ENCODE results near the gene CATSPER3.

CATSPER3 gene

GRCh38 chr5:135046661-135047346 lies 79.1 kb downstream of the CATSPER3 start:
- Histone ChIP-seq H3K4me1 (ENCODE audit: control insufficient read depth, insufficient read depth, low read length) (no peaks in the 10 kb centered on the region), H3K4me3 (ENCODE audit: low read depth, low read length) (no peak overlapping the region), H3K36me3 (ENCODE audit: control insufficient read depth, insufficient read depth, low read length) (no peaks in the 10 kb centered on the region), H3K9me3 (ENCODE audit: control insufficient read depth, insufficient read depth, low read length) (no peaks in the 10 kb centered on the region), H3K27ac (ENCODE audit: low read depth, low read length) (no peak overlapping the region), H3K27me3 (ENCODE audit: control insufficient read depth, insufficient read depth, low read length) (peaks cover 99% of the 10 kb centered on the region), H3K9ac (ENCODE audit: low read depth, low read length) (no peak overlapping the region)

- H3K4me3 ChIP-seq (ENCODE audit: low read depth, low read length), result no peak overlapping the region
- peaks cover 99% of the 10 kb centered on the region for H3K27me3 ChIP-seq (ENCODE audit: control insufficient read depth, insufficient read depth, low read length)
- no peaks in the 10 kb centered on the region for H3K9me3 ChIP-seq (ENCODE audit: control insufficient read depth, insufficient read depth, low read length)
- H3K9ac ChIP-seq (ENCODE audit: low read depth, low read length), result no peak overlapping the region
- no peaks in the 10 kb centered on the region for H3K36me3 ChIP-seq (ENCODE audit: control insufficient read depth, insufficient read depth, low read length)
- no peak overlapping the region for H3K27ac ChIP-seq (ENCODE audit: low read depth, low read length)
- no peaks in the 10 kb centered on the region for H3K4me1 ChIP-seq (ENCODE audit: control insufficient read depth, insufficient read depth, low read length)
Measured at GRCh38 chr5:135047347-135047695, 79.6 kb downstream of the CATSPER3 start.

DNA sequence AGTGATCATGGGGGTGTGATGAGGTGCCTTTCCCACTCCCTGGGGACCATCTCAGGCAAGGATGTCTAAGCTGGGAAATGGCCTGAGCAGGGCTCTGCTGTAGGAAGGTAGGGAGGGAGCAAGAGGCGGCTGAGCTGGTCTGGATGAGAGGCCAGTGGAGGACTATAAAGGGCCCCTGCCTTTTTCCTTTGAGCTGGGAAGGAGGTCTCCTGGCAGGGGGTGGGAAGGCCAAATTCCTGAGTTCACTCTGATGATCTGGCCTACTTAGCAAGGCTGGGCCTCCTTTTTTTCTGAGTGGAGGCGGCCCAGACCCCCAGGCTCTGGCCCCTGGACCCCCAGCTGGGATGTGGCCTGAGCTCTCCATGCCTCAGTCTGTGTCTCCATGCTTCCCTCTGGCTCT lies 80.6 kb downstream of the CATSPER3 start:
- Histone ChIP-seq H3K9me3 (ENCODE audit: control insufficient read depth, insufficient read depth, low read length) (no peaks in the 10 kb centered on the region), H3K27me3 (ENCODE audit: control insufficient read depth, insufficient read depth, low read length) (peaks cover 99% of the 10 kb centered on the region), H3K4me1 (ENCODE audit: control insufficient read depth, insufficient read depth, low read length) (no peaks in the 10 kb centered on the region), H3K36me3 (ENCODE audit: control insufficient read depth, insufficient read depth, low read length) (no peaks in the 10 kb centered on the region), H3K4me3 (ENCODE audit: low read depth, low read length) (no peak overlapping the region), H3K27ac (ENCODE audit: low read depth, low read length) (no peak overlapping the region), H3K9ac (ENCODE audit: low read depth, low read length) (no peak overlapping the region)

DNA sequence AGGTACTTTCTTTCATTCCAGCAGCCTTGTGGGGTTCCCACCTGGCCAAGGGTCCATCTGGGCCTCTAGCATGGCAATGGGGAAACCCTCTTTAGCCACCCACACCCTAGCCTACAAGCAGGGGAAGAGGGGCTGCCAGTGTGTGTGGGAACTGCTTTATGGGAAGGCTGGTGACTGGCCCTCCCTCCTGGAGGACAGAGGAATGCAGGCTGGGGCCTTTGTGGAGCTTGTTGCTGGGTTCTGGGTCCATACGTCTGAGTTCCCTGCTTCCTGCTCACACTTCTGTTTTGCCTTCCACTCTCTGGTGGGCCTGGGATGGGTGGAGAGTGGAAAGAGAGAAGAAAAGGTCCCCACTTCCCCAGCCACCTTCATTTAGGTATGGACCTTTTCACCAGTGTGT lies 81.2 kb downstream of the CATSPER3 start:
- Histone ChIP-seq H3K27ac (ENCODE audit: low read depth, low read length) (no peak overlapping the region), H3K36me3 (ENCODE audit: control insufficient read depth, insufficient read depth, low read length) (no peaks in the 10 kb centered on the region), H3K27me3 (ENCODE audit: control insufficient read depth, insufficient read depth, low read length) (peaks cover 98% of the 10 kb centered on the region), H3K9me3 (ENCODE audit: control insufficient read depth, insufficient read depth, low read length) (no peaks in the 10 kb centered on the region), H3K4me1 (ENCODE audit: control insufficient read depth, insufficient read depth, low read length) (no peaks in the 10 kb centered on the region), H3K4me3 (ENCODE audit: low read depth, low read length) (no peak overlapping the region), H3K9ac (ENCODE audit: low read depth, low read length) (no peak overlapping the region)

DNA sequence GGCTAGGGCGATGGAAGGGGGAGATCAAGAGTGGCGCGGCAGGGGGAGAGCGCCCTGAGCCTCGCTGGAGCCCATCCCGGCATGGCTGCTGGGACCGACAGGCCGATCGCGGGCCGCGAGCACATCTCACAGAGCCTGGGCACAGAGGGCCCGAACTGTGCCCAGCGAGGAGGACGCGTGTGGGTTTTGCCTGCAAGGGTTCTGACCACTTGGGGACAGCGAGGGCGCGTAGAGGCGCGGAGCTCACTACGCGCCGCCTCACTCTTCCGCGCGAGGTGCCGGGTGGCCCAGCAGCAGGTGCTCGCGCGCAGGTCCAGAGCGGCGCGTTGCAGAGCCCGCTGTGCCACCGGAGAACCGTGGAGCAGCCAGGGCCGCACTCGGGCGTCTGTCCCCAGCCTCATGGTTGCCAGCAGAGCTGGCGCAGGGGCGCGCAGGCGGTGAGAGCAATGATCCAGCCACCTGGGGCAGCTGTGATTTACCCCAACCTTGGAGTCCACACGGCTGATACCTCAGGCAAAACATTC lies 82.6 kb downstream of the CATSPER3 start:
- H3K27me3 ChIP-seq (ENCODE audit: control insufficient read depth, insufficient read depth, low read length), result peaks cover 93% of the 10 kb centered on the region
- no peak overlapping the region for H3K27ac ChIP-seq (ENCODE audit: low read depth, low read length)
- no peaks in the 10 kb centered on the region for H3K9me3 ChIP-seq (ENCODE audit: control insufficient read depth, insufficient read depth, low read length)
- H3K9ac ChIP-seq (ENCODE audit: low read depth, low read length), result no peak overlapping the region
- no peaks in the 10 kb centered on the region for H3K36me3 ChIP-seq (ENCODE audit: control insufficient read depth, insufficient read depth, low read length)
- no peaks in the 10 kb centered on the region for H3K4me1 ChIP-seq (ENCODE audit: control insufficient read depth, insufficient read depth, low read length)
- H3K4me3 ChIP-seq (ENCODE audit: low read depth, low read length), result peak overlapping the region; percentile 62

DNA sequence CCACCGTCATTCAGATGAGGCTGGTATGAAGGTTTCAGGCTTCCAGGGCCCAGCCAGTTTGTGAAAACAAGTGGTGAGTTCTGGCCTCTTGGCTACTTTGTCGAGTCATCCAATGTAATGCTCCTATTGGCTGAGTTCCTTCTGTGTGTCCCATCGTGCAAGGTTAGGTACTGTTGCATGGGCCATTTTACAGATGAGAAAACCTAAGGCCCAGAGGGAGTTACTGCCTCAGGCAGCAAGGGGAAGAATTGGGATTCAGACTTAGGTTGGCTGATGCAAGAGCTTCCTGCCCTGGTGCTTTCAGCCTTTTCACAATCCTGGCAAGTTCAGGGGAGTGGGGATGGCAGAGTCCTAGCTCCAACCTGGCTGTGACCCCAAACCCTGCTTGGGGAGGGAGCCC lies 83.7 kb downstream of the CATSPER3 start:
- Histone ChIP-seq H3K4me1 (ENCODE audit: control insufficient read depth, insufficient read depth, low read length) (no peaks in the 10 kb centered on the region), H3K27me3 (ENCODE audit: control insufficient read depth, insufficient read depth, low read length) (peaks cover 92% of the 10 kb centered on the region), H3K9ac (ENCODE audit: low read depth, low read length) (no peak overlapping the region), H3K36me3 (ENCODE audit: control insufficient read depth, insufficient read depth, low read length) (no peaks in the 10 kb centered on the region), H3K9me3 (ENCODE audit: control insufficient read depth, insufficient read depth, low read length) (no peaks in the 10 kb centered on the region), H3K4me3 (ENCODE audit: low read depth, low read length) (no peak overlapping the region), H3K27ac (ENCODE audit: low read depth, low read length) (no peak overlapping the region)

DNA sequence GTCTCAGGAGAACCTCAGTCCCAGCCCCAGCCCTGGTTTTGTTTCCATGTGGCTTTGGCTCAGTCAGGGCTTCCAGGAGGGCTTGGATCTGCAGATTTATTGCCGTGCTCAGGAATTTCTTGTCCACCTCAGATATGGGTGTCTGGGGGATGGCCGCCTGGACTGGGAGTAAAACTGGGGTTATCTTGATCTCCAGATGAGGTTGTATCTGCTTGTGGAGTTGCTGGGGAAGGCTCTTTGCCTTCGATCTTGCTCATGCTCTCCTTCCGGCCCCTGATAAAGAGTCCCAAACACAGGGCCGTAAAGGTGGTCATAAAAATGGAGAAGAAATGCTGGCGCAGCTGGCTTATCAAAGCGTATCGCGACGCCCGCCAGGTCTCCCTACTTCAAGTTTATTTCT lies 84.2 kb downstream of the CATSPER3 start:
- Histone ChIP-seq H3K4me3 (ENCODE audit: low read depth, low read length) (no peak overlapping the region), H3K4me1 (ENCODE audit: control insufficient read depth, insufficient read depth, low read length) (no peaks in the 10 kb centered on the region), H3K27me3 (ENCODE audit: control insufficient read depth, insufficient read depth, low read length) (peaks cover 91% of the 10 kb centered on the region), H3K27ac (ENCODE audit: low read depth, low read length) (no peak overlapping the region), H3K9me3 (ENCODE audit: control insufficient read depth, insufficient read depth, low read length) (no peaks in the 10 kb centered on the region), H3K9ac (ENCODE audit: low read depth, low read length) (no peak overlapping the region), H3K36me3 (ENCODE audit: control insufficient read depth, insufficient read depth, low read length) (no peaks in the 10 kb centered on the region)

GRCh38 chr5:135052511-135053145 lies 84.9 kb downstream of the CATSPER3 start:
- no peaks in the 10 kb centered on the region for H3K4me1 ChIP-seq (ENCODE audit: control insufficient read depth, insufficient read depth, low read length)
- no peaks in the 10 kb centered on the region for H3K36me3 ChIP-seq (ENCODE audit: control insufficient read depth, insufficient read depth, low read length)
- peaks cover 84% of the 10 kb centered on the region for H3K27me3 ChIP-seq (ENCODE audit: control insufficient read depth, insufficient read depth, low read length)
- no peak overlapping the region for H3K9ac ChIP-seq (ENCODE audit: low read depth, low read length)
- H3K4me3 ChIP-seq (ENCODE audit: low read depth, low read length), result no peak overlapping the region
- H3K27ac ChIP-seq (ENCODE audit: low read depth, low read length), result no peak overlapping the region
- H3K9me3 ChIP-seq (ENCODE audit: control insufficient read depth, insufficient read depth, low read length), result no peaks in the 10 kb centered on the region

GRCh38 chr5:135053278-135053677 lies 85.6 kb downstream of the CATSPER3 start:
- H3K4me3 ChIP-seq (ENCODE audit: low read depth, low read length), result no peak overlapping the region
- no peaks in the 10 kb centered on the region for H3K4me1 ChIP-seq (ENCODE audit: control insufficient read depth, insufficient read depth, low read length)
- no peaks in the 10 kb centered on the region for H3K9me3 ChIP-seq (ENCODE audit: control insufficient read depth, insufficient read depth, low read length)
- H3K27me3 ChIP-seq (ENCODE audit: control insufficient read depth, insufficient read depth, low read length), result peaks cover 78% of the 10 kb centered on the region
- no peak overlapping the region for H3K9ac ChIP-seq (ENCODE audit: low read depth, low read length)
- H3K27ac ChIP-seq (ENCODE audit: low read depth, low read length), result no peak overlapping the region
- no peaks in the 10 kb centered on the region for H3K36me3 ChIP-seq (ENCODE audit: control insufficient read depth, insufficient read depth, low read length)

DNA sequence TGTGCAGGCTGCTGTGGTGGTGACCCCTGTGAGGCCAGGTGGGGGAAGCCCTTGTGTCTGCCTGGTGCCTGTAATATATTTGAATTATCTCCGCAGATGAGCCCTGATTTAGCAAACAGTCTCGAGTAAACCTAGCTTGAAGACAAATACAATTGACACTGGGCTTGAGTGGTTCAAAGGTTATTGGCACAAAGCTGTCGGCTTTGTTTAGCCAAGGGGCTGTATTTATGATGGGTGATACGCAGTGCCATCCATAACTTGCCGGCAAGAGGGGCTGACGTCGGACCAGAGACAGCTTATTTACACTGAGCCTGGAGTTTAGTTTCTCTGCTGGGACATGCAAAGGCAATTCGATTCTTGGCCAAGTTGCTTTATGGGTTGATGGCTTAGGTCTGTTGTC lies 86.3 kb downstream of the CATSPER3 start:
- no peaks in the 10 kb centered on the region for H3K4me1 ChIP-seq (ENCODE audit: control insufficient read depth, insufficient read depth, low read length)
- peaks cover 72% of the 10 kb centered on the region for H3K27me3 ChIP-seq (ENCODE audit: control insufficient read depth, insufficient read depth, low read length)
- H3K9ac ChIP-seq (ENCODE audit: low read depth, low read length), result no peak overlapping the region
- no peaks in the 10 kb centered on the region for H3K36me3 ChIP-seq (ENCODE audit: control insufficient read depth, insufficient read depth, low read length)
- no peak overlapping the region for H3K4me3 ChIP-seq (ENCODE audit: low read depth, low read length)
- no peak overlapping the region for H3K27ac ChIP-seq (ENCODE audit: low read depth, low read length)
- H3K9me3 ChIP-seq (ENCODE audit: control insufficient read depth, insufficient read depth, low read length), result no peaks in the 10 kb centered on the region

DNA sequence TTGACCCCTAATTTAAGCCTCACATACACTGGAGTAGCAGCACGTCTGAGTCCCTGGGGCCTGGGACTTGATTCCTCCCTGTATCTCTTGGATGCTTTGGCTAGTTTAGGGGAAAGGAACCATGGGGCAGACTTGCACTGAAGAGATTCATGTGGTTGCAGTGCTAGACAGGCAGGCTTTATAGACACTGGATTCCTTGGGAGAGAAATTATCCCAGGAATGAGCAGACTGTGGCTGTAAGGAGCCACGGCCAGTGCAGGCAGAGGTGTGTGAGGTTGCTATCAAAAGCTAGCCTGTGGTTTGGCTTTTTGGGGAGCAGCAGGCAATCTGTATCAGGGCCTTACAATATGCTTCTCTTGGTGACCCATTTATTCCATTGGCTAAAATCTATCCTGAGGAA lies 86.8 kb downstream of the CATSPER3 start:
- Histone ChIP-seq H3K27ac (ENCODE audit: low read depth, low read length) (no peak overlapping the region), H3K4me1 (ENCODE audit: control insufficient read depth, insufficient read depth, low read length) (no peaks in the 10 kb centered on the region), H3K36me3 (ENCODE audit: control insufficient read depth, insufficient read depth, low read length) (no peaks in the 10 kb centered on the region), H3K27me3 (ENCODE audit: control insufficient read depth, insufficient read depth, low read length) (peaks cover 68% of the 10 kb centered on the region), H3K9me3 (ENCODE audit: control insufficient read depth, insufficient read depth, low read length) (no peaks in the 10 kb centered on the region), H3K9ac (ENCODE audit: low read depth, low read length) (no peak overlapping the region), H3K4me3 (ENCODE audit: low read depth, low read length) (no peak overlapping the region)

Data from HUES48 (cell line).